ENCODE results near the gene CROCC2. TPM values are rescaled to one million over a fixed set of nuclear protein-coding genes. Genes with fewer than 3 reads are reported as not detected.
"Not testable (repeated sequence)": the region's sequence is repeated elsewhere in the genome, so short reads cannot be mapped to it uniquely, and the experiment has no call there.

The CROCC2 gene
- polyA plus RNA-seq, 12 donors: 0.08 to 0.70 (median 0.28) TPM; not detected in 2

- no peak for DNase-seq
Measured at GRCh38 chr2:240965905-240966456, 59.8 kb downstream of the CROCC2 start.

GRCh38 chr2:240966457-240966905, 60.3 kb downstream of the CROCC2 start:
- no peak for DNase-seq

GRCh38 chr2:240966906-240967680, 61.0 kb downstream of the CROCC2 start:
- no peak for DNase-seq

GRCh38 chr2:240967681-240968621, 61.8 kb downstream of the CROCC2 start:
- no peak for DNase-seq

- no peak for DNase-seq
Measured at GRCh38 chr2:240968731-240969624, 62.8 kb downstream of the CROCC2 start.

GRCh38 chr2:240970104-240970503, 64.0 kb downstream of the CROCC2 start:
- DNase-seq: no peak

- DNase-seq: no peak
Measured at GRCh38 chr2:240970816-240971215, 64.7 kb downstream of the CROCC2 start.

GRCh38 chr2:240972201-240972600, 66.1 kb downstream of the CROCC2 start:
- DNase-seq: no peak

GRCh38 chr2:240972636-240973521, 66.7 kb downstream of the CROCC2 start:
- no peak for DNase-seq

GRCh38 chr2:240974771-240975572, 68.8 kb downstream of the CROCC2 start:
- no peak for DNase-seq

- not testable (repeated sequence) for DNase-seq
Measured at GRCh38 chr2:240975903-240976302, 69.8 kb downstream of the CROCC2 start.

GRCh38 chr2:240981280-240981679, 75.1 kb downstream of the CROCC2 start:
- DNase-seq: no peak

GRCh38 chr2:240981871-240982800, 76.0 kb downstream of the CROCC2 start:
- DNase-seq: no peak

- no peak for DNase-seq
Measured at GRCh38 chr2:240982821-240983281, 76.7 kb downstream of the CROCC2 start.

GRCh38 chr2:240983361-240983995, 77.3 kb downstream of the CROCC2 start:
- no peak for DNase-seq

GRCh38 chr2:240983996-240984498, 77.9 kb downstream of the CROCC2 start:
- no peak for DNase-seq

Data from muscle of arm (tissue), 12 donors.